ENCODE data around the gene SEC24B. TPM values are rescaled to one million over a fixed set of nuclear protein-coding genes. Genes with fewer than 3 reads are reported as not detected.

The SEC24B gene
- total RNA-seq, 1 experiment from 2014 or later: 5.1 TPM

Other genes with a start within 250 kb of the SEC24B start
- not detected in 2 replicates for gene COL25A1, start 131.2 kb upstream of the SEC24B start, total RNA-seq (2014; rRNA removed; shearing (Covaris generic); ENCODE audit: low replicate concordance)
- gene MCUB, start 126.4 kb downstream of the SEC24B start, total RNA-seq (2014; rRNA removed; shearing (Covaris generic); ENCODE audit: low replicate concordance): 65.8 and 85.7 TPM in 2 replicates

All from Caki2 (cell line).